Iris pigment epithelial cell (primary cell): ENCODE measurements around the gene CFAP251.
A peak's percentile ranks its signal among the peaks of the same experiment; 100 is the strongest.

Source experiments
- DNase-seq: peaks from one replicate; pipeline ENCODE4 v3.0.0-alpha.2; 2011; ENCODE audit warnings: low read depth

The CFAP251 gene

DNA sequence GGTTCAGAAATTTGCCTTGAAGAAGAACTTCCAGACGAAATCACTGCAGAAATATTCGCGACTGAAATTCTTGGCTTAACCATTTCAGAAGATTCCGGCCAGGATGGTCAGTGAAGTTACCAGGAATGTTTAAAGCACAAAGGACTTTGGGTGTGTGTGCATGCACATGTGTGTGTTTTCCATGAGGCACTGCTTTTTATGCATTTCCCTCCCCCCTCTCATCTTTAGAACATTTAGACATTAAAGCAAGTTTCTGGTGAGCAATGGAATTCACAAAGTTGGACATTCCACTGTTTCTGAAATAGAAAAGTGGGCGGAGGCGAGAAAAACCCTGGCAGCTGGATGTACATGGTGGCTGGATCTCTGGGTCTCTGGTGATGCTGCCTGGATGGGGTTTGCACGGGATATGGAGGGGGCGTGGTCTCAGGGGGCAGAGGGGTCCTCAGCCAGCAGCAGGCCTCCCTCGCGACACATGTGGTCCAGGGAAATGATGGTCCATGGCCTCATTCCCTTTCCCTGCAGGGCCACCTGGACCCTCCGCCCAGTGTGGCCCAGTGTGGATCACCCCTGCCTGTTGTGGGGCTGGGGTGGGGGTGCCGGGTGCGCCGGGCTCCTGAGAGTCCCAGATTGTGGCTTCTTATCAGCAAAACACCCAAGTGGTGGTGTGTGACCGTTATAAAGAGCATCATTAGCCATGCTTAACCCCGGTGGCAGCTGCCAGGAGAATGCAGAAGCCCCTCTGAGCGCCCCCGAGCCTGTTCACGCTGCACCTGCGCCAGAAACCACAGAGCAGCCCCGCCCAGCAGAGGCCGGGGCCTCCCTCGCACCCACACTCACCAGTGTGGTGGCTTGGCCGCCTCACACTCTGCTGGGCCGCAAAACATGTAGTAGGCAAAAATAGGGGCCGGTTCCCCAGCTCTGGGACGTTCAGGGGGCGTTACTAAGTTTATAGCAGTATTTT is 85.5 kb downstream of the CFAP251 start:
- DNase-seq: peak; percentile 17

- peak; percentile 39 for DNase-seq
Observed at GRCh38 chr12:122004633-122005071, 86.3 kb downstream of the CFAP251 start.

DNA sequence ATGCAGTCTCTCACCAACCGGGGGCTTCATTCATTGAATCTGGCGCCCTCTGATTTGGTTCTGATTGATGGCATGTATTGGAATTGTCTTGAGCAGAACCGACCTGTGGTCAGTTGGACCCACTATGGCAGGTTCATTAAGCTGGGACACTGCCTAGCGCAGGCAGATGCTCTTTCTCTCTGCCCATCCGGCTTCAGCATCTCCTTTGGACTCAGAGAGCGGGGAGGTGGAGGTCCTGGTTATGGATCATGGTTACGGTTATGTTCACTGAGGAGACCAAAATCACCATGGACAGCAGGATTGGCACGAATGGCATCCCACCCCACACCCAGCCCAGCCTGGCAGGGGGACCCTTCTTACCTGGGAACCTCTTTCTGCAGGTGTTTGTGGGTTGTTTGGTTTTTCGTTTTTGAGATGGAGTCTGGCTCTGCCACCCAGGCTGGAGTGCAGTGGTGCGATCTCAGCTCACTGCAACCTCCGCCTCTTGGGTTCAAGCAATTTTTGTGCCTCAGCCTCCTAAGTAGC is 86.9 kb downstream of the CFAP251 start:
- no peak for DNase-seq

- no peak for DNase-seq
Observed at GRCh38 chr12:122006186-122006926, 88.0 kb downstream of the CFAP251 start.

- no peak for DNase-seq
Observed at GRCh38 chr12:122009741-122010140, 91.3 kb downstream of the CFAP251 start.

GRCh38 chr12:122012184-122012583 is 93.8 kb downstream of the CFAP251 start:
- DNase-seq: no peak

- DNase-seq: no peak
Observed at GRCh38 chr12:122013136-122013535, 94.7 kb downstream of the CFAP251 start.

- no peak for DNase-seq
Observed at GRCh38 chr12:122013791-122014590, 95.6 kb downstream of the CFAP251 start.

DNA sequence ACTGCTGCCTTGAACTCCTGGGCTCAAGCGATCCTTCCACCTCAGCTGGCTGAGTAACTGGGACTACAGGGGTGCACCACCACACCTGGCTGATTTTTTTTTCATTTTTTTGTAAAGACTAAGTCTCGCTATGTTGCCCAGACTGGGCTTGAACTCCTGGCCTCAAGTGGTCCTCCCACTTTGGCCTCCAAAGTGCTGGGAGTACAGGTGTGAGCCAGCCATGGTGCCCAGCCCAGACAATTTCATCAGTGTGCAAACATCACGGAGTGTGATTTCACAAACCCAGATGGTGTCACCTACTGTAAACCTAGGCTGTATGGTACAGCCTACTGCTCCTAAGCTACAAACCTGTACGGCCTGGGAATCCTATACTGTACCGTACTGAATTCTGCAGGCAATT is 96.4 kb downstream of the CFAP251 start:
- DNase-seq: no peak

GRCh38 chr12:122018457-122018856 is 100.1 kb downstream of the CFAP251 start:
- no peak for DNase-seq

GRCh38 chr12:122018937-122019336 is 100.5 kb downstream of the CFAP251 start:
- DNase-seq: no peak

- no peak for DNase-seq
Observed at GRCh38 chr12:122020795-122021192, 102.4 kb downstream of the CFAP251 start.

DNA sequence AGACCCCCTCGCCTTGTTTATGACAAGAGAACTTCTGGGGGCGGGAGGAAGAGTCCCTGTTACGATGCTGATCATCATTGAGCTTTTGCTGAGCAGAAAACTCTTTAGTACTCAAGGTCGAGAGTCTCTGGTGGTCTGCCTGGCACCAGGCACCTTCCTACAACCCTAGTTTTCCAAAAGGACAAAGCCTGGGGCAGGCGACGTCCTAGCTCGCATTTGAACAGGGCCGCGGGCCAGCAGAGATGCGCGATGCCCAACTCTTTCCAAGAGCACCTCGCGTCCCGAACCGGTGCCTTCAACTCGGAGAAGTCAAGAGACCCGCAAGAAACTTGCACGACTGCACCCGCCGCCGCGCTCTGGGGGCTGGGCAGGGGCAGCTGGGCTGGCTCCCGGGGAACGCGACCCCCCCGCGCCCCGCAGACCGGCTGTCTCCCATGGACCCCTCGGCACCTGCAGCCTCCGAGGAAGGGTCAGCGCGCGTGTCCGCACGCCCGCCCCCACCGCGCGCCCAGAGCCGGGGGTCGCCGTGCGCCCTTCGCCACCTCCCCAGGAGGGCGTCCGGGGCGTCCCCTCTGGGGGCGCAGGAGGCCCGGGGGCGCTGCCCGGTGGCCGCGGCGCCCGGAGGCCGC is 102.9 kb downstream of the CFAP251 start:
- peak; percentile 18 for DNase-seq

DNA sequence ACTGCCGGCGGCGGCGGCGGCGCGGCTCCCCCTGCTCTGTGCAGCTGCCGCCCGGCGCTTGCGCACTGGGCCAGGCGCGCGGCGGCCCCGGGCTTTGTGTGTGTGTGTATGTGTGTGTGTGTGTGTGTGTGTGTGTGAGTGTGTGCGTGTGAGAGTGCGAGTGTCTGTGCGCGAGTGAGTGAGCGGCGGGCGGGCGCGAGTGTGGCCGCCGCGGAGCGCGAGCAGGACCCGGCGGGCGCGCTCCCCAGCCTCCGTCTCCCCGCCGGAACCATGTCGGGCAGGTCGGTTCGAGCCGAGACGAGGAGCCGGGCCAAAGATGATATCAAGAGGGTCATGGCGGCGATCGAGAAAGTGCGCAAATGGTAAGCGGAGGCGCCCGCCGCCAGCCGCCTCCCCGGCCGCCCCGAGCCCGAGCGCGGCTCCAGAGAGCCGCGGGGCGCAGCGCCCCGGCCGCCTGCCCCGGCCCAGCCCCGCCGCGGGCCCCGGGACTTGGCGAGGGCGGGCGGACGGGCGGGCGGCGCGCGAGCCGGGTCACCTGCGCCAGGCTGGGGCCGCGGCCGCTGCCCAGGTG is 103.5 kb downstream of the CFAP251 start, which contains the start of gene BCL7A:
Gene BCL7A, plus strand, starts transcription at position 63 of the 571 bp plus-strand sequence. Its CDS starts 208 bp downstream, at position 271.
- peak; percentile 75 for DNase-seq

- peak; percentile 25 for DNase-seq
Observed at GRCh38 chr12:122022393-122023338, 104.3 kb downstream of the CFAP251 start.

- peak; percentile 62 for DNase-seq
Observed at GRCh38 chr12:122023339-122024131, 105.1 kb downstream of the CFAP251 start.

GRCh38 chr12:122024132-122024785 is 105.9 kb downstream of the CFAP251 start:
- DNase-seq: no peak

GRCh38 chr12:122026706-122027333 is 108.4 kb downstream of the CFAP251 start:
- no peak for DNase-seq
